HepG2 (cell line): Measurements from ENCODE around the gene ZFP90. TPM values are rescaled to one million over a fixed set of nuclear protein-coding genes. Genes with fewer than 3 reads are reported as not detected.

Experiments used
- KLF15 ChIP-seq: sonication (generic); formaldehyde crosslinking; IDR thresholded peaks from 2 replicates; pipeline ENCODE4 v1.8.1; 2023; ENCODE audit warnings: borderline replicate concordance, mild to moderate bottlenecking, inconsistent platforms, missing genetic modification reagents, mixed read lengths
- SALL1 ChIP-seq: sonication (generic); formaldehyde crosslinking; IDR thresholded peaks from 2 replicates; pipeline ENCODE4 v1.8.0; 2022; ENCODE audit warnings: mild to moderate bottlenecking, missing genetic modification reagents
- SOX5 ChIP-seq: IDR thresholded peaks from 2 replicates; pipeline ENCODE4 v1.6.1; 2016; ENCODE audit warnings: borderline replicate concordance
- TRIM24 ChIP-seq: sonication (generic); formaldehyde crosslinking; IDR thresholded peaks from 2 replicates; pipeline ENCODE4 v1.8.0; 2022; ENCODE audit warnings: mild to moderate bottlenecking, missing genetic modification reagents
- ZKSCAN8 ChIP-seq: IDR thresholded peaks from 2 replicates; pipeline ENCODE4 v1.6.1; 2016; ENCODE audit warnings: borderline replicate concordance, missing genetic modification reagents, missing compliant biosample characterization
- ZNF546 ChIP-seq: sonication (generic); formaldehyde crosslinking; conservative IDR thresholded peaks from 2 replicates; pipeline ENCODE4 v1.8.1; 2023; ENCODE audit warnings: mild to moderate bottlenecking, missing genetic modification reagents
- ZNF674 ChIP-seq: sonication (generic); formaldehyde crosslinking; IDR thresholded peaks from 2 replicates; pipeline ENCODE4 v1.5.0; 2020; ENCODE audit warnings: low read depth, mild to moderate bottlenecking, missing genetic modification reagents
- ZNF766 ChIP-seq: sonication (generic); formaldehyde crosslinking; IDR thresholded peaks from 2 replicates; pipeline ENCODE4 v1.5.0; 2020; ENCODE audit warnings: missing genetic modification reagents, borderline replicate concordance
- polyA plus RNA-seq, 8 experiments: library from polyadenylated mRNA; depleted of rRNA in 3 of 8; stranded (reverse) in 7 of 8; unstranded in 1 of 8; fragments of >200 nt; fragmentation: Illumina TruSeq in 4 of 8; extraction: Trizol in 4 of 8; gene quantifications; 2 replicates each; pipeline versions ENCODE4 v1.2.1 to v1.2.3, GENCODE V29; 2011 to 2016; ENCODE audit warnings: low read depth in 4 of 8, missing spikeins in 1 of 8, mixed read lengths in 1 of 8; ENCODE audit not compliant: insufficient read depth in 1 of 8
- total RNA-seq, 5 experiments: library from RNA; depleted of rRNA; stranded (reverse); fragments of >200 nt; fragmentation: Illumina TruSeq; extraction: Trizol; gene quantifications; 2 replicates each; pipeline ENCODE4 v1.2.3, GENCODE V29; 2016; ENCODE audit warnings: low read depth in 1 of 5
- TF ChIP-seq, protein P1 (sequence below): sonication (generic); formaldehyde crosslinking; IDR thresholded peaks from 2 replicates; pipeline ENCODE4 v1.4.0; 2020; ENCODE audit warnings: missing genetic modification reagents, mild to moderate bottlenecking, borderline replicate concordance
- TF ChIP-seq, protein P2 (sequence below): sonication (generic); formaldehyde crosslinking; IDR thresholded peaks from 2 replicates; pipeline ENCODE4 v1.4.0; 2020; ENCODE audit warnings: missing genetic modification reagents
- TF ChIP-seq, protein P3 (sequence below): sonication (generic); formaldehyde crosslinking; IDR thresholded peaks from 2 replicates; pipeline ENCODE4 v1.4.0; 2020; ENCODE audit warnings: missing genetic modification reagents, borderline replicate concordance
- TF ChIP-seq, protein P4 (sequence below): sonication (generic); formaldehyde crosslinking; IDR thresholded peaks from 2 replicates; pipeline ENCODE4 v1.9.0; 2021; ENCODE audit warnings: missing genetic modification reagents, borderline replicate concordance

The ZFP90 gene
- total and polyA plus RNA-seq, 2 of the 13 experiments (the other 11 are each of a cell fraction or from before 2014, with no cell fraction given), result 17.6 to 18.9 TPM

DNA sequence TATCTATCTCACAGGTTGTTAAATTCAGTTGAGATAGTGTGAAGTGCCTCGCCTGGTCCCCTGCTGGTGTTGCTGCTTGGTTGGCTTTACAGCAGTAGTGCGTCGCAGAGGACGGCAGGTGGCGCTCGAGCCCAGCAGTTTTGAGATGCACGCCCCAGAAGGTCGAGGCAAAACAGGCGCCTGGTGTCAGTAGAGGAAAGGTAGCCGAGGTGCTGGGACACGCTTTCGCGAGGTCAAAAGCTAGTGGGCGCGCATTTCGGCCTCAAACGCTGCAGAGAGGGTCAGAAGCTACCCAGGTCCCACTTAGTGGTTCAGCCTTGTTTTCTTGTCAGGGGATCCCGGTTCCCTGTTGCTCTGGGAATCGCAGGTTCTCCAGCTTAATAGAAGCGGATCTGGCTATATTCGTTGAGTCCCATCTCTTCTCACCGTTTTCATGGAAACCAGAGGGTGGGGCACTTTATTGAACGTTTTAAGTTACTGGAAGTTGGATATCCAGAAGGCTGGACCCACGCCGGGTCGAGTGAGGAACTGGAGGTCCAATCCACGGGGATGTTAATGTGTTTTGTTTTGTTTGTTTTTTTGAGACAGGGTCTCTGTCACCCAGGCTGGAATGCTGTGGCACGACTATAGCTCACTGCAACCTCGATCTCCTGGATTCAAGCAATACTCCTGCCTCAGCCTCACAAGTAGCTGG is 10.3 kb upstream of the ZFP90 start (continued):
- TF ChIP-seq, protein P1, sequence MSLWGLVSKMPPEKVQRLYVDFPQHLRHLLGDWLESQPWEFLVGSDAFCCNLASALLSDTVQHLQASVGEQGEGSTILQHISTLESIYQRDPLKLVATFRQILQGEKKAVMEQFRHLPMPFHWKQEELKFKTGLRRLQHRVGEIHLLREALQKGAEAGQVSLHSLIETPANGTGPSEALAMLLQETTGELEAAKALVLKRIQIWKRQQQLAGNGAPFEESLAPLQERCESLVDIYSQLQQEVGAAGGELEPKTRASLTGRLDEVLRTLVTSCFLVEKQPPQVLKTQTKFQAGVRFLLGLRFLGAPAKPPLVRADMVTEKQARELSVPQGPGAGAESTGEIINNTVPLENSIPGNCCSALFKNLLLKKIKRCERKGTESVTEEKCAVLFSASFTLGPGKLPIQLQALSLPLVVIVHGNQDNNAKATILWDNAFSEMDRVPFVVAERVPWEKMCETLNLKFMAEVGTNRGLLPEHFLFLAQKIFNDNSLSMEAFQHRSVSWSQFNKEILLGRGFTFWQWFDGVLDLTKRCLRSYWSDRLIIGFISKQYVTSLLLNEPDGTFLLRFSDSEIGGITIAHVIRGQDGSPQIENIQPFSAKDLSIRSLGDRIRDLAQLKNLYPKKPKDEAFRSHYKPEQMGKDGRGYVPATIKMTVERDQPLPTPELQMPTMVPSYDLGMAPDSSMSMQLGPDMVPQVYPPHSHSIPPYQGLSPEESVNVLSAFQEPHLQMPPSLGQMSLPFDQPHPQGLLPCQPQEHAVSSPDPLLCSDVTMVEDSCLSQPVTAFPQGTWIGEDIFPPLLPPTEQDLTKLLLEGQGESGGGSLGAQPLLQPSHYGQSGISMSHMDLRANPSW (CRISPR knock-in tag), result no peak
- TF ChIP-seq SOX5 (CRISPR knock-in tag) (peak; percentile 51; the same call in 1 of the 2 replicates), ZNF766 (CRISPR knock-in tag) (no peak), TRIM24 (CRISPR knock-in tag) (no peak), ZNF546 (CRISPR knock-in tag) (no peak), SALL1 (peak; percentile 86), KLF15 (CRISPR knock-in tag) (no peak), ZNF674 (CRISPR knock-in tag) (no peak), ZKSCAN8 (peak; percentile 85; the same call in 1 of the 2 replicates)
- TF ChIP-seq, protein P2, sequence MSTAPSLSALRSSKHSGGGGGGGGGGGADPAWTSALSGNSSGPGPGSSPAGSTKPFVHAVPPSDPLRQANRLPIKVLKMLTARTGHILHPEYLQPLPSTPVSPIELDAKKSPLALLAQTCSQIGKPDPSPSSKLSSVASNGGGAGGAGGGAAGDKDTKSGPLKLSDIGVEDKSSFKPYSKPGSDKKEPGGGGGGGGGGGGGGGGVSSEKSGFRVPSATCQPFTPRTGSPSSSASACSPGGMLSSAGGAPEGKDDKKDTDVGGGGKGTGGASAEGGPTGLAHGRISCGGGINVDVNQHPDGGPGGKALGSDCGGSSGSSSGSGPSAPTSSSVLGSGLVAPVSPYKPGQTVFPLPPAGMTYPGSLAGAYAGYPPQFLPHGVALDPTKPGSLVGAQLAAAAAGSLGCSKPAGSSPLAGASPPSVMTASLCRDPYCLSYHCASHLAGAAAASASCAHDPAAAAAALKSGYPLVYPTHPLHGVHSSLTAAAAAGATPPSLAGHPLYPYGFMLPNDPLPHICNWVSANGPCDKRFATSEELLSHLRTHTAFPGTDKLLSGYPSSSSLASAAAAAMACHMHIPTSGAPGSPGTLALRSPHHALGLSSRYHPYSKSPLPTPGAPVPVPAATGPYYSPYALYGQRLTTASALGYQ (CRISPR knock-in tag), result no peak
- TF ChIP-seq, protein P3, sequence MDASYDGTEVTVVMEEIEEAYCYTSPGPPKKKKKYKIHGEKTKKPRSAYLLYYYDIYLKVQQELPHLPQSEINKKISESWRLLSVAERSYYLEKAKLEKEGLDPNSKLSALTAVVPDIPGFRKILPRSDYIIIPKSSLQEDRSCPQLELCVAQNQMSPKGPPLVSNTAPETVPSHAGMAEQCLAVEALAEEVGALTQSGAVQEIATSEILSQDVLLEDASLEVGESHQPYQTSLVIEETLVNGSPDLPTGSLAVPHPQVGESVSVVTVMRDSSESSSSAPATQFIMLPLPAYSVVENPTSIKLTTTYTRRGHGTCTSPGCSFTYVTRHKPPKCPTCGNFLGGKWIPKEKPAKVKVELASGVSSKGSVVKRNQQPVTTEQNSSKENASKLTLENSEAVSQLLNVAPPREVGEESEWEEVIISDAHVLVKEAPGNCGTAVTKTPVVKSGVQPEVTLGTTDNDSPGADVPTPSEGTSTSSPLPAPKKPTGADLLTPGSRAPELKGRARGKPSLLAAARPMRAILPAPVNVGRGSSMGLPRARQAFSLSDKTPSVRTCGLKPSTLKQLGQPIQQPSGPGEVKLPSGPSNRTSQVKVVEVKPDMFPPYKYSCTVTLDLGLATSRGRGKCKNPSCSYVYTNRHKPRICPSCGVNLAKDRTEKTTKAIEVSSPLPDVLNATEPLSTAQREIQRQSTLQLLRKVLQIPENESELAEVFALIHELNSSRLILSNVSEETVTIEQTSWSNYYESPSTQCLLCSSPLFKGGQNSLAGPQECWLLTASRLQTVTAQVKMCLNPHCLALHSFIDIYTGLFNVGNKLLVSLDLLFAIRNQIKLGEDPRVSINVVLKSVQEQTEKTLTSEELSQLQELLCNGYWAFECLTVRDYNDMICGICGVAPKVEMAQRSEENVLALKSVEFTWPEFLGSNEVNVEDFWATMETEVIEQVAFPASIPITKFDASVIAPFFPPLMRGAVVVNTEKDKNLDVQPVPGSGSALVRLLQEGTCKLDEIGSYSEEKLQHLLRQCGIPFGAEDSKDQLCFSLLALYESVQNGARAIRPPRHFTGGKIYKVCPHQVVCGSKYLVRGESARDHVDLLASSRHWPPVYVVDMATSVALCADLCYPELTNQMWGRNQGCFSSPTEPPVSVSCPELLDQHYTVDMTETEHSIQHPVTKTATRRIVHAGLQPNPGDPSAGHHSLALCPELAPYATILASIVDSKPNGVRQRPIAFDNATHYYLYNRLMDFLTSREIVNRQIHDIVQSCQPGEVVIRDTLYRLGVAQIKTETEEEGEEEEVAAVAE (CRISPR knock-in tag), result peak; percentile 98
- TF ChIP-seq, protein P4, sequence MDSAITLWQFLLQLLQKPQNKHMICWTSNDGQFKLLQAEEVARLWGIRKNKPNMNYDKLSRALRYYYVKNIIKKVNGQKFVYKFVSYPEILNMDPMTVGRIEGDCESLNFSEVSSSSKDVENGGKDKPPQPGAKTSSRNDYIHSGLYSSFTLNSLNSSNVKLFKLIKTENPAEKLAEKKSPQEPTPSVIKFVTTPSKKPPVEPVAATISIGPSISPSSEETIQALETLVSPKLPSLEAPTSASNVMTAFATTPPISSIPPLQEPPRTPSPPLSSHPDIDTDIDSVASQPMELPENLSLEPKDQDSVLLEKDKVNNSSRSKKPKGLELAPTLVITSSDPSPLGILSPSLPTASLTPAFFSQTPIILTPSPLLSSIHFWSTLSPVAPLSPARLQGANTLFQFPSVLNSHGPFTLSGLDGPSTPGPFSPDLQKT, result no peak
